Activated naive CD4-positive, alpha-beta T cell treated with anti-CD3 and anti-CD28 coated beads, Interleukin-2, amount 50 U/mL, for 72 hours (primary cell): ENCODE measurements around the gene PLEKHH3. TPM values are rescaled to one million over a fixed set of nuclear protein-coding genes. Genes with fewer than 3 reads are reported as not detected.

ENCODE experiments used
- ATAC-seq, 2 donors: fragments of 150-1000 bp; cut with Tn5 transposase; 2 replicates each; pipeline ENCODE4 v1.10.0; 2021; ENCODE audit warnings: mild to moderate bottlenecking in 2 of 2, moderate library complexity in 2 of 2
- DNase-seq, 2 donors: peaks; one replicate each; pipeline ENCODE4 v3.0.0; 2021 to 2022; ENCODE audit warnings: low spot score in 2 of 2
- H3K27ac Mint-ChIP-seq, 2 donors: one replicate each; pipeline ENCODE4 v1.8.0; 2022; ENCODE audit warnings: mild to moderate bottlenecking in 2 of 2, mixed read lengths in 2 of 2
- H3K36me3 Mint-ChIP-seq, 2 donors: one replicate each; pipeline ENCODE4 v1.8.0; 2022; ENCODE audit warnings: mixed read lengths in 2 of 2
- H3K9me3 Mint-ChIP-seq, 2 donors: one replicate each; pipeline ENCODE4 v1.8.0; 2022; ENCODE audit warnings: mixed read lengths in 2 of 2
- total RNA-seq, 2 donors: library from RNA; stranded (reverse); gene quantifications; one replicate each; pipeline ENCODE4 v1.2.3, GENCODE V29; 2022

The PLEKHH3 gene
- total RNA-seq, 2 donors from 2014 or later, result 1.2 to 2.9 TPM

DNA sequence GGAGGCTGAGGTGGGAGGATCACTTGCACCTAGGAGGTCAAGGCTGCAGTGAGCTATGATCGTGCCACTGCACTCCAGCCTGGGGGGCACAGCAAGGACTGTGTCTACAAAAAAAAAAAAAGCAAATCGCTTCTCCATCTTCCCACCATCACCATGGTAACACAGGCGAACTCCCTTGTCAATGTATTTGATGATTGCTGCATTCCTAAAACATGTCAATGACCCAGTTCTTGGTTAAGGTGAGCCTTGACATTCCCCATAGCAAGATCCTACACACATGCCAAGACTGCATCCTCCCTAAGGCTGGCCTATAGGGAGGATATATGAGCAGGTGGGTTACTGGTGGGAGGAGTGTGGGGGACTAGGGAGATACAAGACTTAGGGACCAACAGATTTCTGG lies 17.7 kb upstream of the PLEKHH3 start:
- Mint-ChIP-seq H3K36me3 (no peaks in the 10 kb centered on the region), H3K27ac (no peak overlapping the region), H3K9me3 (no peaks in the 10 kb centered on the region)
- DNase-seq (no peak), ATAC-seq (no peak)

DNA sequence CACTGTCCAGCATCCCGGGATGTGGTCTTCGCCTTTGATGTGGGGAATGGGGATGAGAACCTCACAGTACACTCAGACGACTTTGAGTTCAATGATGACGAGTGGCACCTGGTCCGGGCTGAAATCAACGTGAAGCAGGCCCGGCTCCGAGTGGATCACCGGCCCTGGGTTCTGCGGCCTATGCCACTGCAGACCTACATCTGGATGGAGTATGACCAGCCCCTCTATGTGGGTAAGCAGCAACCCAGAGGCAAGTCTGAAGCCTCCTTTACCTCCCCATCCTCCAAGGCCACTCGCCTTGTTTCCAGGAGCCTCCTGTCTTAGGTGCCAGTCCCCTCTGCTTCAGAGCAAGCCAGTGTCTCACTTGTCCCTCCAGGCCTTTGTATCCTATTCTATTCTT lies 15.7 kb upstream of the PLEKHH3 start:
- no peaks in the 10 kb centered on the region for H3K9me3 Mint-ChIP-seq
- ATAC-seq, result no peak
- H3K36me3 Mint-ChIP-seq, result no peaks in the 10 kb centered on the region
- no peak for DNase-seq
- no peak overlapping the region for H3K27ac Mint-ChIP-seq

DNA sequence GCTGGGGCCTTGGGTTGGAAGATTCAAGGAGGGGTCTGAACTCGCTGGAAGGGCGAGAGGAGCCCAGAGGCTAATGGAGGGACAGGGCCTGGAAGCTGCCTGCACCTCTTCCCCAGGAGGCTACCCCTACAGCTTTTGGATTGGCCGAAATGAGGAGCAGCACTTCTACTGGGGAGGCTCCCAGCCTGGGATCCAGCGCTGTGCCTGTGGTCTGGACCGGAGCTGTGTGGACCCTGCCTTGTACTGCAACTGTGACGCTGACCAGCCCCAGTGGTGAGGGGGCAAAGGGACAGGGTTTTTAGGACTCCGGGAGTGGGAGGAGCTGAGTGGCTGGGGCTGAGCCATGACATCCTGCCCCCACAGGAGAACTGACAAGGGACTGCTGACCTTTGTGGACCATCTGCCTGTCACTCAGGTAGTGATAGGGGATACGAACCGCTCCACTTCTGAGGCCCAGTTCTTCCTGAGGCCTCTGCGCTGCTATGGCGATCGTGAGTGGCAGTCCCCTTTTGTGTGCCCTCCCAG lies 14.3 kb upstream of the PLEKHH3 start:
- no peak for DNase-seq
- no peak for ATAC-seq
- Mint-ChIP-seq H3K9me3 (no peaks in the 10 kb centered on the region), H3K36me3 (no peaks in the 10 kb centered on the region), H3K27ac (no peak overlapping the region)

- Mint-ChIP-seq H3K27ac (no peak overlapping the region), H3K9me3 (no peaks in the 10 kb centered on the region), H3K36me3 (no peaks in the 10 kb centered on the region)
- DNase-seq (no peak), ATAC-seq (no peak)
These were observed 13.8 kb upstream of the PLEKHH3 start for GRCh38 chr17:42690596-42690995.

GRCh38 chr17:42687707-42688320 lies 11.0 kb upstream of the PLEKHH3 start:
- DNase-seq (no peak), ATAC-seq (no peak)
- Mint-ChIP-seq H3K9me3 (no peaks in the 10 kb centered on the region), H3K36me3 (no peaks in the 10 kb centered on the region), H3K27ac (peak overlapping the region in 1 of 2 donors; percentile 66)

DNA sequence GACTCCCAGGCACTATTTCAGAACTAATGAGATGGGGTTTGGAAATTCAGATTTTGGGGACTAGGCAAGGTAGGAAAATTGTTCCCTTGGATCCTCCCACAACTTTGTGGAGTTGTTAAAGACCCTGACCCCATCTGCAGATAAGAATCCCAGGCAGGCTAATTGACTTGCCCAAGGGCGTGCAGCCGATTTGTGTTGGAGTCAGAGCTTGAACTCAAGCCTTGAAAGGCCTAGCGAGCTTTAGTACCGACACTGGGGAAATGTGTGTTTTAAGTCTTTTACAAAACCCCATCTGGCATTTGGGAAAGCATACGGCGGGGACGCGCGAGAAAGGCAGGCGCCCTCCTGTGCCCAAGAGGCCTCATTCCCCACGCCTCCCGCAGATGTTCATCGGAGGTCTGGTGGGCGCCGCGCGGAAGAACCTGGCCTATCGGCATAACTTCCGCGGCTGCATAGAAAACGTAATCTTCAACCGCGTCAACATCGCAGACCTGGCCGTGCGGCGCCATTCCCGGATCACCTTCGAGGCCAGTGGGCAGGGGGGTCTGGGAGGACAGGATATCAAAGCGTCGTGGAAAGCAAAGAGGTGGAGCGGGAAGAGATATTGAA lies 9.8 kb upstream of the PLEKHH3 start:
- no peaks in the 10 kb centered on the region for H3K9me3 Mint-ChIP-seq
- ATAC-seq (no peak), DNase-seq (no peak)
- no peaks in the 10 kb centered on the region for H3K36me3 Mint-ChIP-seq
- H3K27ac Mint-ChIP-seq, result no peak overlapping the region

DNA sequence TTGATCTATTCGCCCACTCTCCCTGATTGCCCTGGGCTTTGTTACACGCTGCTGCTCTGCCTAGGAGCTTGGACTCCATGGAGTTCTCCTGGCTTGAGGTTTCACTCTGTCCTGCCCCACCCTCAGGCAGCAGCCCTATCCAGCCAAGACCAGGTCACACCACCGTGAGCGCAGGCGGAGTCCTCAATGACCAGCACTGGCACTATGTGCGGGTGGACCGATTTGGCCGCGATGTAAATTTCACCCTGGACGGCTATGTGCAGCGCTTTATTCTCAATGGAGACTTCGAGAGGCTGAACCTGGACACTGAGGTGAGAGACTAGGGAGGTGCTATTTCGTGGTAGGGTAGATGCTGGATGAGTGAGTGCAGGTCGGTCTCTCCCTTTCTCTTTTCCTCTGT lies 9.0 kb upstream of the PLEKHH3 start:
- Mint-ChIP-seq H3K27ac (no peak overlapping the region), H3K36me3 (no peaks in the 10 kb centered on the region), H3K9me3 (no peaks in the 10 kb centered on the region)
- DNase-seq (no peak), ATAC-seq (no peak)

DNA sequence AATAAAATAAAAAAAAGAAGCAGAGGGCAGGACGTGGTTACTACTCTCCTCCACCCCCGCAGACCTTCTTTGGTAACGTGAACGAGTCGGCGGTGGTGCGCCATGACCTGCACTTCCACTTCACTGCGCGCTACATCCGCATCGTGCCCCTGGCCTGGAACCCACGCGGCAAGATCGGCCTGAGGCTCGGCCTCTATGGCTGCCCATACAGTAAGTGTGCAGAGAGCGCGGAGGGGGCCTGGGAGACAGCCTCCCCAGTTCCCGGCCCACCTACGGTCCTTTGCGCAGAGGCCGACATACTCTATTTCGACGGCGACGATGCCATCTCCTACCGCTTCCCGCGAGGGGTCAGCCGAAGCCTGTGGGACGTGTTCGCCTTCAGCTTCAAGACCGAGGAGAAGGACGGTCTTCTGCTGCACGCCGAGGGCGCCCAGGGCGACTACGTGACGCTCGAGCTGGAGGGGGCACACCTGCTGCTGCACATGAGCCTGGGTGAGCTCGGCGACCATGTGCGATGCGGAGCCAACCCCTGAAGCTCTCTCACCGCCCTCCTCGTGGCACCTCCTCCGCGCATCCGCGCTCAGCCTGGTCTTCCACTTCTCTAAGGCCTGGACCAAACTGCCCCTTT lies 8.2 kb upstream of the PLEKHH3 start:
- no peaks in the 10 kb centered on the region for H3K36me3 Mint-ChIP-seq
- H3K27ac Mint-ChIP-seq, result no peak overlapping the region
- DNase-seq (no peak), ATAC-seq (no peak)
- no peaks in the 10 kb centered on the region for H3K9me3 Mint-ChIP-seq

DNA sequence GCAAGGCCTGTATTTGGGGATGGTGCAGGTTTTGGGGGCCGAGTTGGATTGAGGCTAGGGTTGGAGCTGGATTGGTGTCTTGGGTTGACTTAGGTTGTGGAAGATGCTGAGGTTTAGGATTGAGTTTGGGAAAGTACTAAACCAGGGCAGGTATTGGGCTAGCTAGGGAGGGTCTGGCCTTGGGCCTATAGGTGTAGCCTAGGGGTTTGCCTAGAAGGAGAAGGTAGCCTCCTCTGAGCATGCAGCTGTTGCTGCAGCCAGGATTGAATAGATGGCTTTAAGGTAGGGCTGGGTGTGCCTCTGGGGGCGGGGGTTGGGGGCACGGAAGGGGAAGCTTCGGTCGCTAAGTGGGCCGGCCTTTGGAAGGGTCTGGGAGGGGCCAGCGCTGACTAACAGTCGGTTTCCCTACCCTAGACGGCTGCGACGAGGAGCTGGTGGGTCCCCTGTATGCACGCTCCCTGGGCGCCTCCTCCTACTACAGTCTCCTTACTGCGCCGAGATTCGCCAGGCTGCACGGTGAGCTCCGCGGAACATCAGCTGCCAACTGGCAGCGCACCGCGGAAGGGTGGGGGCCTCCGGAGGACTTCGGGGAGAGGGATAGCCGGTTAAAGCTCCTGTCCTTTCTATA lies 6.7 kb upstream of the PLEKHH3 start:
- H3K27ac Mint-ChIP-seq, result no peak overlapping the region
- DNase-seq (no peak), ATAC-seq (no peak)
- no peaks in the 10 kb centered on the region for H3K36me3 Mint-ChIP-seq
- H3K9me3 Mint-ChIP-seq, result no peaks in the 10 kb centered on the region

DNA sequence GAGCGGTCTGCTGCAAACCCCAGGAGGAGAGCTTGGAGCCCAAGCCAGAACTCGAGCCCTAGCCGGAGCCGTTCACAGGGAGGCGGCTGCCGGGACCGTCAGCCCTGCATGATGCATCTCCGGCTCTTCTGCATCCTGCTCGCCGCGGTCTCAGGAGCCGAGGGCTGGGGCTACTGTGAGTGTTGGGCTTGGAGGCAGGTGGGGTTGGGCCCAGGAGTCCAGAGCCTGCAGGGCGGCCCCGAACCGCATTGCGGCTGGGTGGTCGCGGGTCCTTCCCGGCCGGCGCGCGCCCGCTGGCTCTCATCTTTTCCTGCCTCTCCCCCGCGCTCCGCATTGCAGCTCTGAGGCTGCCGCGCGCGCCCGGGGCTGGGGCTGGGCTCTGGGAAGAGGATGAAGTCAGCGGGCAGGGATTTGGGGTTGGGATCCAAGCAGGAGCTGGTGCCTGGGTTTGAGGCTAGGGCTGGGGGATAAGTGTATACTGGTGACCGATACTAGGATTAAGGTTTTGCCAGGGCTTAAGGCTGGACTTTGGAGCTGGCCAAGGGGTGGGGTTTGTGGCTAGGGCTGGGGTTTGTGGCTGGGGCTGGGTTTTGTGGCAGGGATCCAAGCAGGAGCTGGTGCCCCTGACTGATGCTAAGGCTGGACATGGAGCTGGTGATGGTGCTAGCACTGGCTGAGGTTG lies 6.1 kb upstream of the PLEKHH3 start:
- Mint-ChIP-seq H3K9me3 (no peaks in the 10 kb centered on the region), H3K36me3 (no peaks in the 10 kb centered on the region), H3K27ac (no peak overlapping the region)
- ATAC-seq (no peak), DNase-seq (peak in 1 of 2 donors; percentile 45)

GRCh38 chr17:42681976-42682721 lies 5.4 kb upstream of the PLEKHH3 start, which contains the start of gene CNTNAP1:
Gene CNTNAP1, plus strand, starts transcription at chr17:42682531. Its CDS starts 299 bp downstream, at chr17:42682830.
- DNase-seq (no peak), ATAC-seq (no peak)
- H3K9me3 Mint-ChIP-seq, result no peaks in the 10 kb centered on the region
- peak within 1 kb of the TSS in 1 of 2 donors; percentile 29 for H3K27ac Mint-ChIP-seq
- no peaks in the 10 kb centered on the region for H3K36me3 Mint-ChIP-seq

- Mint-ChIP-seq H3K9me3 (no peaks in the 10 kb centered on the region), H3K27ac (no peak overlapping the region), H3K36me3 (no peaks in the 10 kb centered on the region)
- DNase-seq (no peak), ATAC-seq (no peak)
These were observed 3.6 kb upstream of the PLEKHH3 start for GRCh38 chr17:42680331-42680808.

- H3K36me3 Mint-ChIP-seq, result no peaks in the 10 kb centered on the region
- peak overlapping the region in 1 of 2 donors; percentile 29 for H3K27ac Mint-ChIP-seq
- peak; percentile 48 to 56 for ATAC-seq
- peak; percentile 79 to 82 for DNase-seq
- no peaks in the 10 kb centered on the region for H3K9me3 Mint-ChIP-seq
These were observed 2.9 kb upstream of the PLEKHH3 start for GRCh38 chr17:42679492-42680330.

- Mint-ChIP-seq H3K27ac (peak overlapping the region in 1 of 2 donors; percentile 57), H3K36me3 (no peaks in the 10 kb centered on the region), H3K9me3 (no peaks in the 10 kb centered on the region)
- DNase-seq, result no peak
- peak; percentile 23 to 39 for ATAC-seq
These were observed 2.2 kb upstream of the PLEKHH3 start for GRCh38 chr17:42678951-42679491.
